Measurements from ENCODE around the gene RALA. TPM values are rescaled to one million over a fixed set of nuclear protein-coding genes. Genes with fewer than 3 reads are reported as not detected.
A peak's percentile ranks its signal among the peaks of the same experiment; 100 is the strongest.
"Not testable (repeated sequence)": the region's sequence is repeated elsewhere in the genome, so short reads cannot be mapped to it uniquely, and the experiment has no call there.

RALA gene
- total and polyA plus RNA-seq, 2 donors from 2014 or later, result 21.5 to 25.1 TPM

DNA sequence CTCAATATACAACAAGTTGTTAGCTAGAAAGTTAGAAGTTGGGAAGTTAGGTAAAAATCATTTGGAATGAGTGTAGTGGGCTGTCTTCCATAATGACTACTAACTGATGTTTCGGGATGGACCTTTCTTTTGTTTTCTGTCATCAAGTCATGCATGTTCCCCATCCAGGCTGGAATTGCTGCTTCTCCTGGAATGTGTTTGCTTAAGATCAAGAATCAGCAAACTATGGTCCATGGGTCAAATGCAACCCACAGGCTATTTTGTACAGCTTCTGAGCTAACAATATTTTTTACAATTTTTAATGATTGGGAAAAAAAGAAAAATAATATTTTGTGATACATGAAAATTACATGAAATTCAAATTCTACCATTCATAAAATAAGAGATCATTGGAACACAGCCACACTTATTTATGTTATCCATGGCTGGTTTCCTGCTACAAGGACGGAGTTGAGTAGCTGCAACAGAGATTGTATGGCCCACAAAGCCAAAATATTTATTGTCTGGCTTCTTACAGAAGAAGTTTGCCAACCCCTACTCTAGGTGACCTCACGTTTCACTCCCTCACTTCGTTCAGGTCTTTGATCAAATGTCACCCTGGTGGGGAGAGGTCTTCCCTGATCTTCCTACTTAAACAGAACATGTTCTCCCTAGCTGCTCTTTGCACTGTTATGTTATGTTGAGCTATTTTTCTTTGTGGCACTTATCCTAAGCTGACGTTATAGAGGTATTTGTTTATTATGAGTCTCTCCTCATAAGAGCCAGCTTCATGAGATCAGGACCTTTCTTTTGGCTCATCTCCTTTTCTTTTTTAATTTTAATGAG, 127.1 kb downstream of the RALA start:
- H3K27ac ChIP-seq (ENCODE audit: low read depth in 2 of 2, low read length in 2 of 2), result no peak overlapping the region
- TF ChIP-seq, protein P1, sequence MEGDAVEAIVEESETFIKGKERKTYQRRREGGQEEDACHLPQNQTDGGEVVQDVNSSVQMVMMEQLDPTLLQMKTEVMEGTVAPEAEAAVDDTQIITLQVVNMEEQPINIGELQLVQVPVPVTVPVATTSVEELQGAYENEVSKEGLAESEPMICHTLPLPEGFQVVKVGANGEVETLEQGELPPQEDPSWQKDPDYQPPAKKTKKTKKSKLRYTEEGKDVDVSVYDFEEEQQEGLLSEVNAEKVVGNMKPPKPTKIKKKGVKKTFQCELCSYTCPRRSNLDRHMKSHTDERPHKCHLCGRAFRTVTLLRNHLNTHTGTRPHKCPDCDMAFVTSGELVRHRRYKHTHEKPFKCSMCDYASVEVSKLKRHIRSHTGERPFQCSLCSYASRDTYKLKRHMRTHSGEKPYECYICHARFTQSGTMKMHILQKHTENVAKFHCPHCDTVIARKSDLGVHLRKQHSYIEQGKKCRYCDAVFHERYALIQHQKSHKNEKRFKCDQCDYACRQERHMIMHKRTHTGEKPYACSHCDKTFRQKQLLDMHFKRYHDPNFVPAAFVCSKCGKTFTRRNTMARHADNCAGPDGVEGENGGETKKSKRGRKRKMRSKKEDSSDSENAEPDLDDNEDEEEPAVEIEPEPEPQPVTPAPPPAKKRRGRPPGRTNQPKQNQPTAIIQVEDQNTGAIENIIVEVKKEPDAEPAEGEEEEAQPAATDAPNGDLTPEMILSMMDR (IDR thresholded peaks at IDR 0.05; ENCODE audit: borderline replicate concordance, extremely low read depth, insufficient read depth), result no peak
- intact Hi-C loops (cut with DNase I), result no loop called here
- no peaks in the 10 kb centered on the region for H3K4me1 ChIP-seq (ENCODE audit: control insufficient read depth in 2 of 3, insufficient read depth in 2 of 3, low read depth in 1 of 3, low read length in 3 of 3)
- H3K36me3 ChIP-seq (ENCODE audit: control insufficient read depth in 2 of 3, insufficient read depth in 3 of 3, low read length in 3 of 3), result no peaks in the 10 kb centered on the region
- H3K4me3 ChIP-seq (ENCODE audit: low read length in 3 of 3), result no peak overlapping the region
- DNase-seq, result no peak
- H3K27me3 ChIP-seq (ENCODE audit: control insufficient read depth, insufficient read depth, low read length), result no peaks in the 10 kb centered on the region
- no peak for FAIRE-seq
- no peaks in the 10 kb centered on the region for H3K9me3 ChIP-seq (ENCODE audit: control insufficient read depth in 2 of 3, insufficient read depth in 1 of 3, low read length in 3 of 3)
- H3K9ac ChIP-seq (ENCODE audit: low read length in 3 of 3), result no peak overlapping the region

DNA sequence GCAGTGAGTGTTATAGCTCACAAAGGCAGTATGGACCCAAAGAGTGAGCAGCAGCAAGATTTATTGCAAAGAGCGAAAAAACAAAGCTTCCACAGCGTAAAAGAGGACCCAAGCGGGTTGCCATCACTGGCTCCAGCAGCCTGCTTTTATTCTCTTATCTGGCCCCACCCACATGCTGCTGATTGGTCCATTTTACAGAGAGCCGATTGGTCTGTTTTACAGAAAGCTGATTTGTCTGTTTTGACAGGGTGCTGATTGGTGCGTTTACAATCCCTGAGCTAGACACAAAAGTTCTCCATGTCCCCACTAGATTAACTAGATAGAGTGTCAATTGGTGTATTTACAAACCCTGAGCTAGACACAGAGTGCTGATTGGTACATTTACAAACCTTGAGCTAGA, 129.9 kb downstream of the RALA start:
- H3K9ac ChIP-seq (ENCODE audit: low read length in 3 of 3); H3K36me3 ChIP-seq (ENCODE audit: control insufficient read depth in 2 of 3, insufficient read depth in 3 of 3, low read length in 3 of 3); H3K4me1 ChIP-seq (ENCODE audit: control insufficient read depth in 2 of 3, insufficient read depth in 2 of 3, low read depth in 1 of 3, low read length in 3 of 3); H3K27ac ChIP-seq (ENCODE audit: low read depth in 2 of 2, low read length in 2 of 2); H3K4me3 ChIP-seq (ENCODE audit: low read length in 3 of 3); intact Hi-C loops (cut with DNase I); H3K9me3 ChIP-seq (ENCODE audit: control insufficient read depth in 2 of 3, insufficient read depth in 1 of 3, low read length in 3 of 3); DNase-seq; H3K27me3 ChIP-seq (ENCODE audit: control insufficient read depth, insufficient read depth, low read length); FAIRE-seq: not testable (repeated sequence)

DNA sequence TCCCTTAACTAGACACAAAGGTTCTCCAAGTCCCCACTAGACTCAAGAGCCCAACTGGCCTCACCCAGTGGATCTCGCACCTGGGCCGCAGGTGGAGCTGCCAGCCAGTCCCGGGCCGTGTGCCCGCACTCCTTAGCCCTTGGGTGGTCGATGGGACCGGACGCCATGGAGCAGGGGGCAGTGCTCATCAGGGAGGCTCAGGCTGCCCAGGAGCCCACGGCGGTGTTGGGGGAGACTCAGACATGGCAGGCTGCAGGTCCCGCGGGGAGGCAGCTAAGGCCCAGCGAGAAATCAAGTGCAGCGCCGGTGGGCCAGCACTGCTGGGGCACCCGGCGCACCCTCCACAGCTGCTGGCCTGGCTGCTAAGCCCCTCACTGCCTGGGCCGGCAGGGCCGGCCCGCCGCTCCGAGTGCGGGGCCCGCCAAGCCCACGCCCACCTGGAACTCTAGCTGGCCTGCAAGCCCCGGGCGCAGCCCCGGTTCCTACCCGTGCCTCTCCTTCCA, 130.5 kb downstream of the RALA start:
- DNase-seq (no peak), FAIRE-seq (no peak)
- intact Hi-C loops (cut with DNase I), result no loop called here
- Histone ChIP-seq H3K9me3 (ENCODE audit: control insufficient read depth in 2 of 3, insufficient read depth in 1 of 3, low read length in 3 of 3) (no peaks in the 10 kb centered on the region), H3K4me1 (ENCODE audit: control insufficient read depth in 2 of 3, insufficient read depth in 2 of 3, low read depth in 1 of 3, low read length in 3 of 3) (no peaks in the 10 kb centered on the region), H3K9ac (ENCODE audit: low read length in 3 of 3) (no peak overlapping the region), H3K36me3 (ENCODE audit: control insufficient read depth in 2 of 3, insufficient read depth in 3 of 3, low read length in 3 of 3) (no peaks in the 10 kb centered on the region), H3K27ac (ENCODE audit: low read depth in 2 of 2, low read length in 2 of 2) (peak overlapping the region; percentile 44 to 60), H3K4me3 (ENCODE audit: low read length in 3 of 3) (peak overlapping the region in 1 of 3 donors; percentile 45), H3K27me3 (ENCODE audit: control insufficient read depth, insufficient read depth, low read length) (no peaks in the 10 kb centered on the region)
- TF ChIP-seq, protein P1 (IDR thresholded peaks at IDR 0.05; ENCODE audit: borderline replicate concordance, extremely low read depth, insufficient read depth), result no peak

DNA sequence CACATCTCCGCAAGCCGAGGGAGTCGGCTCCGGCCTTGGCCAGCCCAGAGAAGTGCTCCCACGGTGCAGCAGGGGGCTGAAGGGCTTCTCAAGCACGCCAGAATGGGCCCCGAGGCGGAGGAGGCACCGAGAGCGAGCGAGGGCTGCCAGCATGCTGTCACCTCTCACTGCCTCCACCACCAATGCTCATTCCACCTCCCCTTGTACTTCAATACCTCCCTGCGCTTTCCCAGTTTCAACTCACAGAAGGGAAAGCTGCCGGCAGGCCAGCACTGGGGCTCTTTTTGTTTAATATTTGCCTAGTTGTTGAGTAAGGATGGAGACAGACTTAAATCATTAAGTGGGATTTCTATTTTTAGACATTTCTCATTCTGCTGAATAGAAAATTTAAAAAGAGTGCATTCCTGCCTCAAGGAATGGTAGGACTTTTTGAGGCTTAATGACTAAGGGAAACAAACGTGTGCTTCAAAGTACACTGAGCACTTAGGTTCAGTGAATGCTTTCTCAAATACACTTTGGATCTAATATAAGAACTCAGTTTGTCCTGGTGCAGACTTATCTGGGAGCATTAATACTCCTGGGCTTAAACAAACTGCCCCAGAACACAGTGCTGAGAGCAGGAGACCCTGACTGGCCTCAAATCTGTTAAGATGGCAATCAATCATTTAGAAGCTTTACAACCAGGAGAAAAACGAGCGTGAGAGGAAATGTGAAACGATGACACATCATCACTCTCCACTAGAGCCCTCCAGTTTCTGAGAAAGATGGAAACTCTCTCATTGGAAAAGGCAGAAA, 131.2 kb downstream of the RALA start:
- Histone ChIP-seq H3K9me3 (ENCODE audit: control insufficient read depth in 2 of 3, insufficient read depth in 1 of 3, low read length in 3 of 3) (no peaks in the 10 kb centered on the region), H3K4me3 (ENCODE audit: low read length in 3 of 3) (peak overlapping the region in 2 of 3 donors; percentile 22 to 45), H3K9ac (ENCODE audit: low read length in 3 of 3) (no peak overlapping the region), H3K4me1 (ENCODE audit: control insufficient read depth in 2 of 3, insufficient read depth in 2 of 3, low read depth in 1 of 3, low read length in 3 of 3) (no peaks in the 10 kb centered on the region), H3K27ac (ENCODE audit: low read depth in 2 of 2, low read length in 2 of 2) (peak overlapping the region; percentile 44 to 60), H3K27me3 (ENCODE audit: control insufficient read depth, insufficient read depth, low read length) (no peaks in the 10 kb centered on the region), H3K36me3 (ENCODE audit: control insufficient read depth in 2 of 3, insufficient read depth in 3 of 3, low read length in 3 of 3) (no peaks in the 10 kb centered on the region)
- FAIRE-seq (peak; percentile 27), DNase-seq (peak; percentile 67 to 80 (median 78))
- TF ChIP-seq, protein P1 (IDR thresholded peaks at IDR 0.05; ENCODE audit: borderline replicate concordance, extremely low read depth, insufficient read depth), result no peak
- intact Hi-C loops (cut with DNase I), result no loop called here
